22Rv1 (cell line): ENCODE results near the gene SLC25A26.

Source experiments
- ZFX ChIP-seq: fragments of 450-650 bp; IDR thresholded peaks from 2 replicates; pipeline ENCODE4 v1.6.1; 2017; ENCODE audit warnings: antibody characterized with exemption, borderline replicate concordance
- TF ChIP-seq, protein P1 (sequence below): fragments of 450-650 bp; IDR thresholded peaks from 2 replicates; pipeline ENCODE4 v1.5.1; 2017; ENCODE audit warnings: mild to moderate bottlenecking

- TF ChIP-seq, protein P1, sequence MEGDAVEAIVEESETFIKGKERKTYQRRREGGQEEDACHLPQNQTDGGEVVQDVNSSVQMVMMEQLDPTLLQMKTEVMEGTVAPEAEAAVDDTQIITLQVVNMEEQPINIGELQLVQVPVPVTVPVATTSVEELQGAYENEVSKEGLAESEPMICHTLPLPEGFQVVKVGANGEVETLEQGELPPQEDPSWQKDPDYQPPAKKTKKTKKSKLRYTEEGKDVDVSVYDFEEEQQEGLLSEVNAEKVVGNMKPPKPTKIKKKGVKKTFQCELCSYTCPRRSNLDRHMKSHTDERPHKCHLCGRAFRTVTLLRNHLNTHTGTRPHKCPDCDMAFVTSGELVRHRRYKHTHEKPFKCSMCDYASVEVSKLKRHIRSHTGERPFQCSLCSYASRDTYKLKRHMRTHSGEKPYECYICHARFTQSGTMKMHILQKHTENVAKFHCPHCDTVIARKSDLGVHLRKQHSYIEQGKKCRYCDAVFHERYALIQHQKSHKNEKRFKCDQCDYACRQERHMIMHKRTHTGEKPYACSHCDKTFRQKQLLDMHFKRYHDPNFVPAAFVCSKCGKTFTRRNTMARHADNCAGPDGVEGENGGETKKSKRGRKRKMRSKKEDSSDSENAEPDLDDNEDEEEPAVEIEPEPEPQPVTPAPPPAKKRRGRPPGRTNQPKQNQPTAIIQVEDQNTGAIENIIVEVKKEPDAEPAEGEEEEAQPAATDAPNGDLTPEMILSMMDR: no peak
- TF ChIP-seq ZFX: no peak
Measured at GRCh38 chr3:66344391-66344811, 123.6 kb downstream of the SLC25A26 start.
